Measurements from ENCODE around the gene FTO.

The FTO gene

DNA sequence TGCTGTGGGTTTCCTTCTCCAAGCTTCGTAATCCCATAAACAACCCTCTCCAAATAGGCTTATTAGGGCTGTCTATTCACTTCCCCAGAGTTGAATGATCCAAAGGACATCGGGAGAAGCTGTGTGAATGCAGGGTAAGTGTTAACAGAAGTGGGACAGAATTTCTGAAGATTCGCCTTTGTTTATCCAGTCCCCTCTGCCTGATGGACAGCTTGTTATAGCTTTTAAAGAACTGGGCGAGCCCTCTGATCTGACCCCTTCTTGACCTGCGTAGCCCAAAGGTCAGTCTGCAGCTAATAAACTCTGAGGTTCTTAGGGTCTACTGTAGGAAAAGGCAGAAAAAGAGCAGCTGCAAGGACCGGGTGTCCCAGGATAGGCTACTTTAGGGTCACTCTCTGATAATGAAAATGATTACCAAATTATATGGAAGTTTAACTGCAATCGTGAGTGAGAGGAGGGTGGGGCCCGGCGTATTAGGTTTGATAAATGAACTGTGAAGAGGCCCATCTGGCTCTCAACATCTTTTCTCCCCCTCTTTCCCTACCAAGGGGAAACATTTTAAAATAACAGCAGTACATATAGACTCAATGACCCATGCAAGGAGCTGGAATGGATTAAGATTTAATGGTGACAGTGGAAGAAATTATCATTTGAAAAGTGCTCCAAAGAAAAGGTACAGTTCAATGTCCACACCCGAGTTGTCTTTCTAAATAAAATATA lies 233.4 kb downstream of the FTO start:
- no peak for DNase-seq (ENCODE audit: low read depth)

DNA sequence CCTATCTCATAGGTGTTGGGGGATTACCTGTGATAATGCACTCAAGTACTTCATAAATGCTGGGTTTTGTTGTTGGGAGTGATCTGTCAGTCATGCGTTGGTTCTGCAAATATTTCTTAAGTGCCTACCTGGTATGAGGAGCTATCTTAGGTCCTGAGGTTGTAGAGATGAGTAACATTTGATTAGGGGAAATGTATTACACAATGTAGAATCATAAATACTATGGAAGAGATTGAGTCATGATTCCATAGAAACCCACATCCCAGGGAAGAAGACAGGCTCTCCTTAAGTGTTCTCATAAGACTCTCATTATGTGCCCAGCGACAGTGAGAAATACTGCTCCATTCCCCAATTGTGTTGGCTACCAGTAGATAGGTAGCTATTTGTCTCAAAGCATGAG lies 240.1 kb downstream of the FTO start:
- no peak for DNase-seq (ENCODE audit: low read depth)

DNA sequence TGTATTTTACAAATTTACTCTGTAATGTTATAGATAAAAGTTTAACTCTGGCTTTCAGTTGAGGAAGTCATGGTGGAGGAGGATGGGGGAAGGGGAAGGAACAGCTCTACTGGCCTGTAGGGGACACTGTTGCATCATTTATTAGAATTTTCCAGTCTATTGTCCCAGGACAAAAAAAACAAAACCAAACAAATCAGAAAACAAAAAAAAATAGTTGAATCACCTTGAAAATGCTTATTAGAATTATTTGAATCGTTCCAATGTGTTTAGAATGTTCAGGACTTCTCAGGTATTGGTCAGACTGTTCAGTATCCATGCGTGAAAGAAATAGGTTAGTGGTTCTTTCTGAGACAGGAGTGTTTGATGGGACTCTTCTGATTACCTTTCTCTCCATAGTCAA lies 242.0 kb downstream of the FTO start:
- DNase-seq (ENCODE audit: low read depth) = no peak

DNA sequence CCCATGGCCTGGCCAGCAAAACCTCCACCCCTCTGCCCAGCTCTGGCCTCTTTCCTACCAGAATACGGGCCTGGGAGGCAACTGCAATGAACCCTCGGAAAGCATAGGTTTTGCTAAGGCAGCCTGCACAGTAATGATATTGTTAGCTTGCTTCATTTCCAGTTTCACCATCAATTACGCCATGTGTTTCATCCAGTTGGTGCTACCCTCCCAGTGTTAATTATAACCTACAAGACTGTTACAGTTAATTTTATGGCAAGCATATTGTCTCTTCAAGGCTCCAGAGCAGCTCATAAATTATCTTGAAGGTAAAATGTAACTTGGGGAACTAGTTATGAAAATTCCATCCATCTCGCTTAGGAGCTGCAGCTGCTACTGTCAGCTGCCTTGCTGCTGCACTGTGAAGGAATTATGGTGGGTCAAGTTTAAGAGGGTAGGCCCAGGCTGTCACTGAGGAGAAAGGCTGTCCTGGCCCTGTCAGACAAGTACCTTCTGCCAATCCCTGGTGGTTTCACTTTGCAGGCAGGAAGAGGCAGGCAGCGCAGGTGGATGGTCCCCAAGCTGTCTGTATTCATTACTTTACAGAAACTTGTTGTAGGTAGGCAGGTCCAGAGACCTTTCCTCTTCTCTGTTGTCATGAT lies 242.9 kb downstream of the FTO start:
- no peak for DNase-seq (ENCODE audit: low read depth)

DNA sequence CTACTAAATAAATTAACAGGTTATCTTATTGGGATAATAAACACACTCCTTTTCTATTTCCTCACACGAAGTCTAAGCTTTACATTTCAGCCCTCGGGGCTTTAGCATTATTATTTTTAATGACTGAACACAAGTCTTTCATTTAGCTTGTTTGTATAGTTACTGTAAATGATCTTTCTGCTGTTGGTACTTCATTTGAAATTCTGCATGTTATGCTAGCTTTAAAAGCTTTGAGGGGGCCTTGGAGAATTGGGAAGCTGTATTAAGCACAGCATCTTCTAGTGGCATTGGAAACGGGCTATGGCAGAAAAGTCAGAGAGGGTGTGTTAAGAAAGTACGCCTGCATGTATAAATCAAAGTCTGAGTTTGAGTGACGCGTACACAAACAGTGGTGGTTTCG lies 243.7 kb downstream of the FTO start:
- DNase-seq (ENCODE audit: low read depth) = no peak

DNA sequence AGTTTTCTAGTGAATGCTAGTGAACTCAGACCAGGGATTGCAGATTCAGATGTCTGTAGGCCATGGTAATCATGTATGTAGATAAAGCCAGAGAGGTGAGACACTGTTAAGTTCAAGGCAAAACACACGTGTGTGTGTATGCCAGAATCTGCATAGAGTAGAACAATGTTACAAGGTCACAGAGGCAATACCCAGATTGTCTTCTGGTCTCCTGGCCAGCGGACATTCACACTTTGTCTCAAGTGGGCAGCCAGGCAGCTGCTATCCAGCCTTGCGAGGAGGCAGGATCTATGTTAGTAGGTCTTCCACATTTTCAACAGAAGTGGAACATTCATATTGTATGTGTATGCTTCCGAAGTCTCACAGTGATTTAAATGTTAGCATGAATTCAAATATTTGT lies 244.4 kb downstream of the FTO start:
- DNase-seq (ENCODE audit: low read depth) = no peak

DNA sequence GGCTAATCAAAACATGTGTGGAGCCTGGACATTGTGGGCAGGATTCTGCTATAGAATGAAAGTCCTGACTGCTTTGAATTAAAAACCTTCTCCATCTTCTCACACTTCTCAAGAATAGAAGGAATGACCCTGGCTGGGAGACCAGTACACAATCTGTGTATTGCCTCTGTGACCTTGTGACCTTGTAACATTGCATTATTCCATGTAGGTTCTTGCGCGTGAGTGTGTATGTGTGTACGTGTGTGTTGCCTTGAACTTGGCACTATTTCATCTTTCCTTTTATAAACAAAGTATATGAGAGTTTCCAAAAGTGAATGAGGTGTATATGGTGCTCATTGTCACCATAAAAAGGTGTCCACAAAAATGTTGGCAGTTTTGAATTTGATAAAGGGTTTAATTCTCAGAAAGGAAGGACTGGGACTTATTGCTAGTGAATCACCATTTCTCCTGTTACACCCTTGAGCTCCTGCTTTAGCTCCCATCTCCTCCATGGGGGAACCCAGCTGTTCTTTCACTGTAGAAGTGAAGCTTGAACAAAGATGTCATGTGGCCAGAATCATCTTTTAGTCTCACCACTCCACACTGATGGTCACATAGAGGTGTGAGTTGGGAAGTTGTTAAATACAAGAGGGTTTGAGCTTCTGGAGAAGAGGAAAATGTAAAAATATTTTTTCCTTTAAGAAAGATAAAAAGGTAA lies 244.9 kb downstream of the FTO start:
- no peak for DNase-seq (ENCODE audit: low read depth)

DNA sequence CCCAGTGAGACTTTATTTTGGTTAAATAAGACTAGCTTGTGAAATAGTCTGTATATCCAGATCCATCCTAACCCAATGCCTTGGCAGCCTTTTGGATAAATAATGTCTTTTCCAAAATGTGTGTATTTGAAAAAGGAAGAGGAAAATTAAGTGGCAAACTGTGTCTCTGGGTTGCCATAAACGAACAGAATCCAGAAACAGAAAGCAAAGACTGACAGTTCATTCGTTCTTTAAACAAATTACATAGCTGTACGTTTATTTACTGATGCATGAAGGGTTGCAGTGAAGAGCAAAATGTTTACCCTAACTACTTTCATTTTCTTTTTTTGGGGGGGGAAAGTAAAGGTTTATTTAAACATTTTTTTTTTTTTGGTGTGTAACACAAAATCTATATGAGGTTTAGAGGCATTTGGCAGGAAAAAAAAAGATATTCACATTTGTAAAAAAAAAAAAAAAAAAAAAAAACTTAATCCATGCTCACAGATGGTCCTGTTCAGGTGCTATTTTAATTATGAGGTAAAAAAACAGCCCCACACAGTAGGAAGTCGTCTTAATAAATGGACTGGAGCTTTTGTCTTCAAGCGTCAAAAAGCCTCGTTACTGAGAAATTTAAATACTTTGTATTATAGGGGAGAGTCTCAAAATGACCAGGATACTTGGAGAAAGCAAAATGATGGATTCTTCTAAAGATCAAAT lies 245.9 kb downstream of the FTO start:
- no peak for DNase-seq (ENCODE audit: low read depth)

DNA sequence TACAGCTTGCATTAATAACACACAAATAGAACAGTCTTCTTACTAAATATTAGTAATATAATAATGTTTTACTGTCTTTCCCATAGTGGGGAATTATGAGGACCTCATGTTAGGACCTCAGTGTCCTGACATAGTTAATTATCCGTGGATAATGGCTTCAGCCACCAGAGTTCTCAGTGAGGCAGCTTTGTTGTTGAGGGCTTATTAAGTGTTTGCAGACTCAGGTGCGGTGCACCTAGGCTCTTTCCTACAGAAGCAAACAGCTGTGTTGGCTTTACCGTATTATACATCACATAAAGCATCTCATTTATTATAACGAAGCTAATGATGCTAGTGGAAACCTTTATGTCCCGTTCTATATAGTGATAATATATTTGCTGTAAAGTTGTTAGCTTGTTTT lies 246.7 kb downstream of the FTO start:
- no peak for DNase-seq (ENCODE audit: low read depth)

DNA sequence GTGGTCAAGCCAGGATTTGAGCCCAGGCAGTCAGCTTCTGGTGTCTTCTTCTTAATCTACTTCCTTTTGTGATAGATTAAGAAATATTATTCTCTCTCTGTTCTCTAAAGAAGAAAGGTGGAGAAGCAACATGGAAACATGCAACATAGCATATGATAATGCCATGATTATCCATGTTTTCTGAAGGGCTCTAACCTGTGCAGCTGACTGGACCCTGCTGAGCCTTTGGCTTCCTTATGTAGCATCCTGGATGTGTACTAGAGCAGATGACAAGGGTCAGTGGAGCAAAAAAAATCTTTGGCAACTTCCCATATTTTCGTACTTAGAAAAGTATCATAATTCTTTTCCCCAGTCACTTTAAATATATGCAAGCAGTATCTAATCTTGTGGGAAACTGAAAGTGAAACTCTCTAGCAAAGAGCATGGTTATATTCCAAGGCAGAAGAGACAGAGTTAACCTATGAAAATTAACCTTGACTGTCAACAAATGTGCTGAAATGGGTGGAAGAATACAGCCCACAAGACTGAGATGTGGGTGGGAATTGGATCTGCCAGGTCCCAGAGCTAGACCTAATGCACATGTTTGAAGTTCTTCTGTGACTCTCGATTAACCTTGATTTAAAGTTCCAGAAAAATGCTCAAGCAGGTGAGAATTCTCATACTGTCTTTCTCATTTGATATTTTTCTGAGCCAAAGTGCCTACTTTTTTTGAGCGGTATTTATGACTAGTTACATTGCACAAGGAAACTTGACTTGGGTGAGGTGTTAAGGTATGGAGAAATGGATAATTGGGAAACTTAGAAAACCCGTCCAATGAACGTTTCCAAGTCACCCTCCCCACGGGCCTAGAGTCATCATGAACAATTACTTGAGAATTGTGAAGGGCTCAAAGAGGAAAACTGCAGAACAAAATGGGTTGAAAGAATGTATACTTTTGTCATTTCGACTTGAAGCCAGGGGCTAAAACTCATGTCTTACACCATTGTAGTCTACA lies 248.6 kb downstream of the FTO start:
- DNase-seq (ENCODE audit: low read depth) = no peak

DNA sequence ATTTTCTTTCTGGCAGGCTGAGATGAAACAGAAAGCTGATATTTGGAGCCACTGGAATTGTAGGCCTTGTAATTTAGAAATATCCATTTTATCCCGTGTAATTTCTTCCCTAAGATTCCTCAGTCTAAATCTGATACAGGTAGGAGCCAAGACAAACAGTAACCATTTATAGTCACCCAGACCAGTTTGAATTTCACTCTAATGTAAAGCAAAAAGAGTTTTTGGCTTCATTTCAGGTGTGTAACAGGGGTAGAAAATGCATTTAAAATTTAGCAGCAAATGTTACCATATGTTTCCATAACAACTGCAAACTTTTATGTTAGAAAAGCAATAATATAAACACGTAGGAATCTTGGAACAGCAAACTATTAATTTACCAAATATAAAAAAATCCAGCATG lies 249.4 kb downstream of the FTO start:
- DNase-seq (ENCODE audit: low read depth) = no peak

DNA sequence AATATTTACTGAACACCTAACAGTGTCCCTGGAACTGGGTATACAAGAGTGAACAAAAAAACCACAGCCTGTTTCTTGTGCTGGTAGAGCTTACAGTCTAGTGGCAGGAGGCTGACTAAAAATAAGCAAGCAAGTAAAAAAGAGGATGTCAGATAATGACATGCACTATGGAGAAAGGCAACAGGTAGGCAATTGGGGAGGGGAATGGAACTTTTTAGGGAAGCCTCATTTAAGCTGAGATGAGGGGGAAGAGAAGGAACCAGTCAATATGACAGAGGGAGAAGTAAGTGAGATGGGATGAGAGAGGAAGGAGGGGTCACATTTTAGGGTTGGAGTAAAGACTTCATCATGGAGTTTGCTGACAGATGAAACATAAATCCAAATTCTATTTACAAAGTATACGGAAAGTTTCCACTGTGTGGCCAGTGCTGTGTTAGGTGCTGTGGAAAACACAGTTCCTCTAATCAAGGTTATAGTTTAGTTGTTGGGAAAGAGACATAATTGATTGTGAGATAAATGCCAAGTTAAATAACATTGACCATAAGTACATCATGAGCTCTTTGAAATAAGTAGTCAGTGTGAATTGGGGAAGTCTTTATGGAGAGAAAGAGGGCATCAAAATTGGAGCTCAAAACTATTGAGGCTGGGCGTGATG lies 251.4 kb downstream of the FTO start:
- no peak for DNase-seq (ENCODE audit: low read depth)

DNA sequence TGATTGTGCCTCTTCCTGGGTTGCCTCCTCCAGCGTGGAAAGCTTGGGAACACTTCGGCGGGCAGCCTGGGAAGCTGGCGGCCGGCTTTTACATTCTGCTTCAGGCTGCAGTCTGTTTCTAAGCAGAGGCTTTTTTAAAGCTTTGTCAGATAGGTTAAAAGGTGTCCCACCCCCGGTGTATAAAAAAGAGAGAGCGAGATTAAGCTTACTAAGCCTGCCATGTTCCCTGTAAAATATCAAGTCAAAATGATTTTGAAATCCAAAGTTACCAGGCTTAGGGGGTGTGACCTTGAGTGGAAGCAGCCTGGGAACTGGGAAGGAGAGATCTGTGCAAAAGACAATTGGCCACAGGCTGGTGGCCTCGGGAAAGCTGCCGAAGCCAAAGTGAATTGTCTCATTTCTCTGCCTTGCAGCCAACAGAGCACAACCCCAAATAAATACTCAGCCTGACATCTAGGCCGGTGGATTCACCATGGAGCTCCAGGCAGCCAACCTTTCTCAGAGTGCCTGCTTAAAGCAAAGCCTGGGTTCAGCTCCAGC lies 254.5 kb downstream of the FTO start:
- no peak for DNase-seq (ENCODE audit: low read depth)

DNA sequence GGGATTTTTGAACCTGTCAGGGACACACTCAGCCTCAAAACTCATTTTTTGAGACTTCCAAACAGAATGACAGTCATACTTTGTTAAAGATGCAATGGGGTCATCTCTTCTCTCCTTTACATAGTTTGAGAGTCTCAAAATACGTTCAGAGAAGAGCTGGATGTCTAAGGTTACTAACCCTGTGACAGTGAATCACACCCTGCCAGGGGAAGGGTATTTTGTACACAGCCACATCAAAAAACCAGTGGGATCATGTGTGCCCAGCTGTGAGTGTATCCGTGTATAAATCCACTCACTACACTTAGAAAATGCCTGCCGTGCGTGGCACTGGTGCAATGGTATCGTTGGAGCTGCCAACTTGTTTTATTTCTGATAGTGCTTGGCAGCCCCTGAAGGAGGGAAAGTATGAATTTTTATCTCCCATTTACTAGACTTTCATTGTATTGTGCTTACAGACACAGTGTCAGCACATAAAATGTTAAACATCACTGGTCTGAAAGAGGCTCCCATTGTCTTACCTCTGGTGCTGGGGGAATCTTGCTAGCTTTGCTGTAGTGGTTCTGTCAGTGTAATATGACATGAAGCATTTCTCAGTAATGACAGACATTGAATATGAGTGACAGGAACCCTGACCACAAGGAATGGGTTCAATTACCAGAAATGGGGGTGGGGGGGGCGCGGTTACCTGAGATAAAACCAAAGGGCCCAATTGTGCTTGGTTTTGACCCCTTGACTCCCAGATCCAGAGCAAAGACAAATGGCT lies 256.3 kb downstream of the FTO start:
- DNase-seq (ENCODE audit: low read depth) = no peak

DNA sequence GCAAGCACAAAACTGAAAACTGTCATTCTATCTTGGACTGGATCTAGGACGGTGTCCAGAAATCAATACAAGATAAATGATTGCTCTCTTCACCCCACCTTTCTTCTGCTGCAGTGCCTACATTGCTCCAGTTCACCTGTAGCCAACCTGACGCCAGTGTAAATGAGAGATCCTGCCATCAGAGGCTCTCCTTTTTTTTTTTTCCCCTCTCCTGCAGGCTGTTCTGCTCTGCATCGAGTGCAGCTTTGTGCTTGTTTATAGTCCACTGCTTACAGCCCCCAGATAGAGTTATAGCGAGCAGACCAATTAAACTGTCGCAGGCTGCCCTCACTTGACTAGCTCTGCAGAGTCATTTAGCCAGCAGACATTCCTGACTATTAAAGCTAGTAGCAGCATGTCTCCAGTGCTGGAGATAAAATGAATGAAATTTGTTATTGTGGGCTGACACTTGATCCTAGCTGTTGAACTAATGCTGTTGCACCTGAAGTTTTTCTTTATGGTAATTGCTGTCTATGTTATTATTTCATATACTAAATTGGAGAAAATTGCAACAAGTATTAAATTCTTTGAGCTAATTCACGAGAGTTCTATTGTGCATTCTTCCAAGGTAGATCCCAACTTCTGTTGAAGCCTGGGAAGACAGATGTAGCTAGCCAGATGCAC lies 257.1 kb downstream of the FTO start:
- no peak for DNase-seq (ENCODE audit: low read depth)

DNA sequence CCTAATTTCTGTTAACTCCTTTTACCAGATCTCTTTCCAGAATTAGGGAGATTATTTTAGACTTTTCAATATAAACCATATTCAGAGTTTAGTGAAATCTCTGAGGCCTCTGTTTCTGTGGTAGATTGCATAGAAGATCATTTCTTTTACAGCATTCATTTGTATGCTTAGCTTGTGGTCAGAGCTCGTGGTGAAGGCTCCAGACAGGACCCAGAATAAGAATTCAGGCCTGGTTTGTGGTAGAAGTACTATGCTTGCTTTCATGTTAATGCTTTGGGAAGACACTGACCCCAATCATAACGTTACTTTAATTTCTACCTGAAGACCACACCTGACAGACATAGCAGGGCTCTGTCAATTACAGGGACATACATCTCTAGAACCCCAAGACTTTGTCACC lies 258.1 kb downstream of the FTO start:
- DNase-seq (ENCODE audit: low read depth) = no peak

DNA sequence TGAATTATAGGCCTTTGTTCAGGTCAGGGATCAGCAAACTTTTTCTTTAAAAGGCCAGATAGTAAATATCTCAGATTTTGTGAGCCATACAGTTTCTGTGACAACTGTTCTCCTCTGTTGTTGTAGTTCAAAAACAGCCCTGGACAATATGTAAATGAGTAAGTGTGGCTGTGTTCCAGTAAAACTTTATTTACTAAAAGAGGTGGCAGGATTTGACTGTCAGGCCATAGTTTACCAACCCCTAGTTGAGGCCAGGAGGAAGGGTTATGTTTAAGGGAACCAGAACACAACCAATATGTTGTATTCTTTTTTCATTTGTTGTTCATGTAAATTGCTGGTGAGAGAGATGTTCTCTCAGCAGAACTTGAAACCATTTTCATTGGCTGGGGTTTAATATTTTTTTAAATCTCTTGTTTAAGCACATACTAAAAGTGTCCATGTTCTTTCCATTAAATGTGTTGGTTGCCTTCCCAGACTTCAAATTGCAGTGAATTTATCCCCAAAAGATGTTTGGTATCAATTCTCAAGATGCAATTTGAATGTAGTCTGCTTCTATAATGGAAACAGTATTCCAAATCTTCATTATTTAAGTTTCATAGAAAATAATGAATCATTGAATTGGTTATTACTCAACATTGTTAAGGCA lies 260.3 kb downstream of the FTO start:
- DNase-seq (ENCODE audit: low read depth) = no peak

DNA sequence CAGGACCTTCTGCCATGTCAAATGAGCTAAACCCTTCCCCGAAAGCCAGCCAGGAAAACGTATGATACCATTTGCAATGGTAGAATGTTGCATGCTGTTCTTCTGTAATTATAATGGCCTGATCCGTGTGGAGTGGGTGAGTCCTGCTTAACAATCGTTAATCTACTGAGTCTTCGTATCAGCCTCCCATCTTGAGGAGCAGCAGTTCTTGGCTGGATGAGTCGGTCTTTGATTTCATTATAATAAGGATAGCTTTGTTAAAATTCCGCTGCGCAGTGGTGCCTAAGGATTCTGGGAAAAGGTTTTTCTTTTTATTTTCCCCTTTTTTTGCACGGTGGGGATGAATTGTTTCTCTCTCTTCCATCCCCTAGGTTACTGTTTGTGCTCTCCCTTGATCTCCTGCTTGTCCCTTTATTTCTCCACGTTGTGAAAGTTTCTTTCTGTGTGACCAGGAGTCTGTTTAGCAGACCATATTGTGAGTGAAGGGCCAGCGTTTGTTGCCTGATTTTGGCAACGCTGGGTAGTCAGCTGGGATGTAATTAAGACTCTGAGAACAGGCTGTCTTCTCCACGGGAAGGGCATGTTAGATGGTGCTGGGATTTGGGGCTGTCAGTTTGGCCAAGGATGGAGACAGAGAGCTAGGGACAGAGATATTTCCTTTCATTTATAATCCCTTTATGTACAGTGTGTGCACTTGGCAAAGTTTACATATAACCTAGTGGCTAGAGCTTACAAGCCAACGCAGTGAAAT lies 263.0 kb downstream of the FTO start:
- DNase-seq (ENCODE audit: low read depth) = no peak
